Loucy (cell line): ENCODE data around the gene FSTL4.

Source experiments
- H2AFZ ChIP-seq: fragments of 200-600 bp; sonication (generic); 2 replicates; pipeline ENCODE4 v1.6.0; 2016; ENCODE audit warnings: antibody characterized with exemption, mild to moderate bottlenecking, low read length, moderate library complexity
- H3F3A ChIP-seq: fragments of 200-600 bp; 2 replicates; pipeline ENCODE4 v1.6.0; 2016; ENCODE audit warnings: antibody characterized with exemption, low read depth, mild to moderate bottlenecking
- H3K27me3 ChIP-seq: fragments of 200-600 bp; sonication (generic); 2 replicates; pipeline ENCODE4 v1.6.1; 2014; ENCODE audit warnings: low read length, mild to moderate bottlenecking; ENCODE audit not compliant: insufficient read depth, poor library complexity, severe bottlenecking
- H3K36me3 ChIP-seq: fragments of 200-600 bp; sonication (generic); 2 replicates; pipeline ENCODE4 v1.6.1; 2016; ENCODE audit warnings: low read length; ENCODE audit not compliant: insufficient read depth
- H3K4me1 ChIP-seq: fragments of 200-600 bp; sonication (generic); 2 replicates; pipeline ENCODE4 v1.5.1; 2014; ENCODE audit warnings: low read length, mild to moderate bottlenecking; ENCODE audit not compliant: insufficient read depth, poor library complexity, severe bottlenecking
- H3K4me2 ChIP-seq: fragments of 200-600 bp; sonication (generic); 2 replicates; pipeline ENCODE4 v1.6.0; 2014; ENCODE audit warnings: antibody characterized with exemption, low read length, low read depth, mild to moderate bottlenecking; ENCODE audit not compliant: poor library complexity, severe bottlenecking
- H3K4me3 ChIP-seq: fragments of 200-600 bp; sonication (generic); 2 replicates; pipeline ENCODE4 v1.5.1; 2014; ENCODE audit warnings: low read length, mild to moderate bottlenecking, mixed read lengths; ENCODE audit not compliant: poor library complexity, severe bottlenecking
- H3K79me2 ChIP-seq: fragments of 200-600 bp; sonication (generic); 2 replicates; pipeline ENCODE4 v1.6.1; 2014; ENCODE audit warnings: low read length; ENCODE audit not compliant: insufficient read depth
- H3K9ac ChIP-seq: fragments of 200-600 bp; sonication (generic); 2 replicates; pipeline ENCODE4 v1.6.0; 2014; ENCODE audit warnings: mild to moderate bottlenecking, low read depth, low read length, moderate library complexity; ENCODE audit not compliant: poor library complexity, severe bottlenecking
- H3K9me2 ChIP-seq: fragments of 200-600 bp; sonication (generic); replicated peaks from 2 replicates; pipeline ENCODE4 v1.6.1; 2016; ENCODE audit warnings: low read depth, low read length, mixed read lengths
- H3K9me3 ChIP-seq: fragments of 200-600 bp; sonication (generic); 2 replicates; pipeline ENCODE4 v1.6.1; 2014; ENCODE audit warnings: mild to moderate bottlenecking, antibody characterized with exemption, low read length, low read depth; ENCODE audit not compliant: insufficient read depth
- H4K20me1 ChIP-seq: fragments of 200-600 bp; sonication (generic); 2 replicates; pipeline ENCODE4 v1.6.0; 2014; ENCODE audit warnings: antibody characterized with exemption, low read length, mild to moderate bottlenecking; ENCODE audit not compliant: insufficient read depth, poor library complexity, severe bottlenecking
- EZH2phosphoT487 ChIP-seq: fragments of 200-600 bp; IDR thresholded peaks from 2 replicates; pipeline ENCODE4 v1.6.1; 2018; ENCODE audit warnings: antibody characterized with exemption, mild to moderate bottlenecking, moderate library complexity, borderline replicate concordance
- TF ChIP-seq, protein P1 (sequence below): fragments of 200-600 bp; sonication (generic); conservative IDR thresholded peaks from 2 replicates; pipeline ENCODE4 v1.5.1; 2014; ENCODE audit warnings: mild to moderate bottlenecking, antibody characterized with exemption, low read length

FSTL4 gene

DNA sequence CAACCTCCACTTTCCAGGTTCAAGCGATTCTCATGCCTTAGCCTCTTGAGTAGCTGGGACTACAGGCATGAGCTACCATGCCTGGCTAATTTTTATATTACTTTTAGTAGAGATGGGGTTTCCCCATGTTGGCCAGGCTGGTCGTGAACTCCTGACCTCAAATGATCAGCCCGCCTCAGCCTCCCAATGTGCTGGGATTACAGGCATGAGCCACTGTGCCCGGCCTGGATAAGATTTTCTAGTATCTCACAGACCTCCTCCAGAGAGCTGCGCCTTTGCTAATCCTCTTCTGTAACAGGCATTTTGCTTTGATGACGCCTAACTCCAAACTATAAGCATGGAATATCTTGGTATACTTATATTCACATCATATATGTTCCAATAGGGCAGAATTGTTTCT lies 99.4 kb downstream of the FSTL4 start:
- Histone ChIP-seq H3K9me3 (no peaks in the 10 kb centered on the region), H3K36me3 (no peaks in the 10 kb centered on the region), H4K20me1 (no peaks in the 10 kb centered on the region), H3K4me1 (no peaks in the 10 kb centered on the region), H3K9me2 (no peaks in the 10 kb centered on the region), H3K27me3 (no peaks in the 10 kb centered on the region), H3K4me3 (no peak overlapping the region), H3K4me2 (no peak overlapping the region), H3K9ac (no peak overlapping the region), H3F3A (no peaks in the 10 kb centered on the region), H2AFZ (no peak overlapping the region), H3K79me2 (no peaks in the 10 kb centered on the region)
- TF ChIP-seq EZH2phosphoT487, result no peak
- TF ChIP-seq, protein P1, sequence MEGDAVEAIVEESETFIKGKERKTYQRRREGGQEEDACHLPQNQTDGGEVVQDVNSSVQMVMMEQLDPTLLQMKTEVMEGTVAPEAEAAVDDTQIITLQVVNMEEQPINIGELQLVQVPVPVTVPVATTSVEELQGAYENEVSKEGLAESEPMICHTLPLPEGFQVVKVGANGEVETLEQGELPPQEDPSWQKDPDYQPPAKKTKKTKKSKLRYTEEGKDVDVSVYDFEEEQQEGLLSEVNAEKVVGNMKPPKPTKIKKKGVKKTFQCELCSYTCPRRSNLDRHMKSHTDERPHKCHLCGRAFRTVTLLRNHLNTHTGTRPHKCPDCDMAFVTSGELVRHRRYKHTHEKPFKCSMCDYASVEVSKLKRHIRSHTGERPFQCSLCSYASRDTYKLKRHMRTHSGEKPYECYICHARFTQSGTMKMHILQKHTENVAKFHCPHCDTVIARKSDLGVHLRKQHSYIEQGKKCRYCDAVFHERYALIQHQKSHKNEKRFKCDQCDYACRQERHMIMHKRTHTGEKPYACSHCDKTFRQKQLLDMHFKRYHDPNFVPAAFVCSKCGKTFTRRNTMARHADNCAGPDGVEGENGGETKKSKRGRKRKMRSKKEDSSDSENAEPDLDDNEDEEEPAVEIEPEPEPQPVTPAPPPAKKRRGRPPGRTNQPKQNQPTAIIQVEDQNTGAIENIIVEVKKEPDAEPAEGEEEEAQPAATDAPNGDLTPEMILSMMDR, result no peak

DNA sequence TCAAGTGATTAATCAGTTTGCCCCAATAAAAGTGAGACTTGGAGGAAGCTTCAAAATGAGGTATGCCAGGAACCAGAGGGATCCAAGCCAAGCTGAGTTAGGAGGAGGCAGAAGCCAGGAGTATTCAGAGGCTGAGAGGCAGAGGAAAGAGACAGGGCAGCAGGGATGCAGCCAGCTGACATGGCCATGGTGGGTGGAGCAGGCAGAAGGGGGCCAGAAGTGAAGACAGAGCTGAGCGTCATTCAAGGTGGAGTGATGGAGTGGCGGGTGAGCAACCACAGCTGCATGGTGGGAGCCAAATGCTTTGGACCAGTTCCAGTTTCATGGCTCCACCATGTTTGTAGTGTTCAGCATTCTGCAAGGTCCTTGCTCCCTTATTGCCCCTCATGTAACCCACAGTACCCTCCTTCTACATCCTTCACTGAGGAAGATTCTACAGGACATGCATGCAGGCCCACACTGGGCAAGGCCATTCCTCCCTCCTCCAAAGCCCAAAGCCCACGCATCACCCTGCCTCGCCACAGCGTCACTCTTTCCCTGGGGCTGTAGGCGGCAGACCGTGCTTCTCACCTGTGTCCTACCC lies 100.6 kb downstream of the FSTL4 start:
- H3K79me2 ChIP-seq, result no peaks in the 10 kb centered on the region
- no peaks in the 10 kb centered on the region for H3K36me3 ChIP-seq
- H3K9me3 ChIP-seq, result no peaks in the 10 kb centered on the region
- no peak for TF ChIP-seq EZH2phosphoT487
- TF ChIP-seq, protein P1, result no peak
- no peak overlapping the region for H3K9ac ChIP-seq
- H3K4me3 ChIP-seq, result no peak overlapping the region
- no peak overlapping the region for H2AFZ ChIP-seq
- no peaks in the 10 kb centered on the region for H3F3A ChIP-seq
- H4K20me1 ChIP-seq, result no peaks in the 10 kb centered on the region
- no peak overlapping the region for H3K4me2 ChIP-seq
- H3K27me3 ChIP-seq, result no peaks in the 10 kb centered on the region
- H3K4me1 ChIP-seq, result no peaks in the 10 kb centered on the region
- no peaks in the 10 kb centered on the region for H3K9me2 ChIP-seq

DNA sequence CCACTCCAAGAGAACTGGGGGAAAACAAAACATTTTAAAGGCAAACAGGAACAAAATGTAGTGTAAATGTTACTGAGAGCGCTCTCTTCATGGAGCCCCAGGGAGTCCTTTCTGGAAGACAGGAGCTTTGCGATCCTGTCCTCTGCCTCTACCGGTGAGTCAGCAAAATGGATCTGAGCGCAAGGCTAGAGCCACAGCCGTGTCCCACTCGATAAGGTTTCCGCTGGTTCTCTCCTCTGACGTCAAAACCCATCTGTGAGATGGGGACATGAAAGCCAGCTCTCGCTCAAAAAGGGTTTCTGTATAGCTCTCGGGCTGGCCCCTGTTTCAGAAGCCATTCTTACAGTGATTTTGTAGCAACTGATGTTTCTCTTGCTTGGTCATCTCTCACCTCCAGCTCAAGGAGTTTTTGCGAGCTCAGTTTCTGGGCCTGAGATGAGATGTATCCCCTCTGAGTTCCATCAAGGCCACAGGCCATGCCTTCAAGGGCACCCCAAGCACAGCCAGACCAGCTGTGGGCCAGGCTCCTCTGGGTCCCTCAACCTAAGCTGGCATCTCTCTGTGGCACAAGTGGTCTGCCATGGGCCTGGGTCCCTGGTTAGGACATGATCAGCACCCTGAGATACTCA lies 101.6 kb downstream of the FSTL4 start:
- Histone ChIP-seq H3K4me1 (no peaks in the 10 kb centered on the region), H3K9me3 (no peaks in the 10 kb centered on the region), H2AFZ (no peak overlapping the region), H3K9ac (no peak overlapping the region), H3K4me2 (no peak overlapping the region), H3K27me3 (no peaks in the 10 kb centered on the region), H4K20me1 (no peaks in the 10 kb centered on the region), H3K79me2 (no peaks in the 10 kb centered on the region), H3F3A (no peaks in the 10 kb centered on the region), H3K9me2 (no peaks in the 10 kb centered on the region), H3K4me3 (no peak overlapping the region), H3K36me3 (no peaks in the 10 kb centered on the region)
- TF ChIP-seq, protein P1, result no peak
- no peak for TF ChIP-seq EZH2phosphoT487
